A549 (cell line): Measurements from ENCODE around the gene NIP7.

Experiments used
- CEBPB ChIP-seq, 2 experiments: fragments of >200 bp in 1 of 2; sonication (Bioruptor Twin) in 1 of 2; formaldehyde crosslinking in 1 of 2; IDR thresholded peaks; 2 replicates each; pipeline ENCODE4 v1.6.1; 2012 to 2016
- KDM5A ChIP-seq: fragments of 200-600 bp; sonication (generic); IDR thresholded peaks from 2 replicates; pipeline ENCODE4 v1.6.1; 2016; ENCODE audit warnings: antibody characterized with exemption, mild to moderate bottlenecking
- POLR2A ChIP-seq: IDR thresholded peaks from 2 replicates; pipeline ENCODE4 v1.6.1; 2012; ENCODE audit warnings: mild to moderate bottlenecking, low read length
- RARB ChIP-seq: fragments of 250-450 bp; sonication (Bioruptor Pico); IDR thresholded peaks from 2 replicates; pipeline ENCODE4 v1.8.0; 2021; ENCODE audit warnings: mild to moderate bottlenecking, moderate library complexity
- SREBF2 ChIP-seq: fragments of 450-650 bp; IDR thresholded peaks from 2 replicates; pipeline ENCODE4 v1.6.1; 2014; ENCODE audit warnings: mild to moderate bottlenecking, moderate library complexity
- TF ChIP-seq, protein P1 (sequence below): fragments of >200 bp; sonication (Bioruptor Twin); formaldehyde crosslinking; IDR thresholded peaks from 3 replicates; pipeline ENCODE4 v1.5.1; 2016
- TF ChIP-seq, protein P2 (sequence below): fragments of 250-450 bp; sonication (Bioruptor Pico); IDR thresholded peaks from 2 replicates; pipeline ENCODE4 v1.5.0; 2021; ENCODE audit warnings: mild to moderate bottlenecking, moderate library complexity, borderline replicate concordance
- TF ChIP-seq, protein P3 (sequence below): IDR thresholded peaks from 2 replicates; pipeline ENCODE4 v1.6.1; 2012

DNA sequence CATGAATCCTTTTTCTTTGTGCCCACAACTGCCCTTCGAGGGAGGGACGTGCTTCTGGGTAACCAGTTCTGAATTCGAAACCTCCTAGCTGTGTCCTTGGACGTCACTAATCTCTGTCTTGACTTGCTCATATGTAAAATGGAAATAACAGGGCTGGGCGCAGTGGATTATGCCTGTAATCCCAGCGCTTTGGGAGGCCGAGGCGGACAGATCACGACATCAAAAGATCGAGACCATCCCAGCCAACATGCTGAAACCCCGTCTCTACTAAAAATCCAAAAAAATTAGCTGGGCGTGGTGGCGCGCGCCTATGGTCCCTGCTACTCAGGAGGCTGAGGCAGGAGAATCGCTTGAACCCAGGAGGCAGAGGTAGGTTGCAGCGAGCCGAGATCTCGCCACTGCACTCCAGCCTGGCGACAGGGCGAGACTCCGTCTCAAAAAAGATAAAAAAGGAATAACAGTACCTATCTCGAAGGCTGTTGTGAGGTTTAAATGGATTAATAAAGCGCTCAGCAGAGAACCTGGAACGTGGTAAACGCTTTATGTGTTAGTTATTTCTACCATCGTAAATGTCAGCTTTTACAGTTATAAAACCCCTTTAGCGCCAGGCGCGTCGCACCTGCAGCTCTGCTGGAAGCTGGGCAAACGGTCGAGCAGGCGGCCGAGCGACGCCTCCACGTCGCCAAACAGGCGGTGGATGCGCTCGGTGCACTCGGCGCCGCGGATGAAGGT, 849 bp upstream of the NIP7 start:
- TF ChIP-seq, protein P1, sequence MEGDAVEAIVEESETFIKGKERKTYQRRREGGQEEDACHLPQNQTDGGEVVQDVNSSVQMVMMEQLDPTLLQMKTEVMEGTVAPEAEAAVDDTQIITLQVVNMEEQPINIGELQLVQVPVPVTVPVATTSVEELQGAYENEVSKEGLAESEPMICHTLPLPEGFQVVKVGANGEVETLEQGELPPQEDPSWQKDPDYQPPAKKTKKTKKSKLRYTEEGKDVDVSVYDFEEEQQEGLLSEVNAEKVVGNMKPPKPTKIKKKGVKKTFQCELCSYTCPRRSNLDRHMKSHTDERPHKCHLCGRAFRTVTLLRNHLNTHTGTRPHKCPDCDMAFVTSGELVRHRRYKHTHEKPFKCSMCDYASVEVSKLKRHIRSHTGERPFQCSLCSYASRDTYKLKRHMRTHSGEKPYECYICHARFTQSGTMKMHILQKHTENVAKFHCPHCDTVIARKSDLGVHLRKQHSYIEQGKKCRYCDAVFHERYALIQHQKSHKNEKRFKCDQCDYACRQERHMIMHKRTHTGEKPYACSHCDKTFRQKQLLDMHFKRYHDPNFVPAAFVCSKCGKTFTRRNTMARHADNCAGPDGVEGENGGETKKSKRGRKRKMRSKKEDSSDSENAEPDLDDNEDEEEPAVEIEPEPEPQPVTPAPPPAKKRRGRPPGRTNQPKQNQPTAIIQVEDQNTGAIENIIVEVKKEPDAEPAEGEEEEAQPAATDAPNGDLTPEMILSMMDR, result no peak
- TF ChIP-seq CEBPB (IDR thresholded peaks at IDR 0.05), result no peak
- TF ChIP-seq RARB (CRISPR knock-in tag), result no peak
- TF ChIP-seq SREBF2, result no peak
- no peak for TF ChIP-seq POLR2A
- TF ChIP-seq, protein P2, sequence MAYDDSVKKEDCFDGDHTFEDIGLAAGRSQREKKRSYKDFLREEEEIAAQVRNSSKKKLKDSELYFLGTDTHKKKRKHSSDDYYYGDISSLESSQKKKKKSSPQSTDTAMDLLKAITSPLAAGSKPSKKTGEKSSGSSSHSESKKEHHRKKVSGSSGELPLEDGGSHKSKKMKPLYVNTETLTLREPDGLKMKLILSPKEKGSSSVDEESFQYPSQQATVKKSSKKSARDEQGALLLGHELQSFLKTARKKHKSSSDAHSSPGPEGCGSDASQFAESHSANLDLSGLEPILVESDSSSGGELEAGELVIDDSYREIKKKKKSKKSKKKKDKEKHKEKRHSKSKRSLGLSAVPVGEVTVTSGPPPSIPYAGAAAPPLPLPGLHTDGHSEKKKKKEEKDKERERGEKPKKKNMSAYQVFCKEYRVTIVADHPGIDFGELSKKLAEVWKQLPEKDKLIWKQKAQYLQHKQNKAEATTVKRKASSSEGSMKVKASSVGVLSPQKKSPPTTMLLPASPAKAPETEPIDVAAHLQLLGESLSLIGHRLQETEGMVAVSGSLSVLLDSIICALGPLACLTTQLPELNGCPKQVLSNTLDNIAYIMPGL (CRISPR knock-in tag), result no peak
- no peak for TF ChIP-seq KDM5A
- TF ChIP-seq, protein P3, sequence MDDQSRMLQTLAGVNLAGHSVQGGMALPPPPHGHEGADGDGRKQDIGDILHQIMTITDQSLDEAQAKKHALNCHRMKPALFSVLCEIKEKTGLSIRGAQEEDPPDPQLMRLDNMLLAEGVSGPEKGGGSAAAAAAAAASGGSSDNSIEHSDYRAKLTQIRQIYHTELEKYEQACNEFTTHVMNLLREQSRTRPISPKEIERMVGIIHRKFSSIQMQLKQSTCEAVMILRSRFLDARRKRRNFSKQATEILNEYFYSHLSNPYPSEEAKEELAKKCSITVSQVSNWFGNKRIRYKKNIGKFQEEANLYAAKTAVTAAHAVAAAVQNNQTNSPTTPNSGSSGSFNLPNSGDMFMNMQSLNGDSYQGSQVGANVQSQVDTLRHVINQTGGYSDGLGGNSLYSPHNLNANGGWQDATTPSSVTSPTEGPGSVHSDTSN, result no peak
